T-helper 2 cell treated with Interferon-gamma antibody and Interleukin-4, amounts not matched to agents 5 μg/mL and 100 μg/mL, for 36 hours (primary cell): Measurements from ENCODE around the gene PHACTR3.

Source experiments
- DNase-seq: peaks from one replicate; pipeline ENCODE4 v3.0.0; 2021; ENCODE audit warnings: low spot score
- H3K27ac Mint-ChIP-seq: one replicate; pipeline ENCODE4 v1.8.0; 2021; ENCODE audit warnings: mild to moderate bottlenecking, mixed read lengths
- H3K27me3 Mint-ChIP-seq: one replicate; pipeline ENCODE4 v1.8.0; 2021; ENCODE audit warnings: low read depth, mixed read lengths
- H3K36me3 Mint-ChIP-seq: one replicate; pipeline ENCODE4 v1.8.0; 2021; ENCODE audit warnings: low read depth, mixed read lengths
- H3K4me1 Mint-ChIP-seq: one replicate; pipeline ENCODE4 v1.8.0; 2021; ENCODE audit warnings: low read depth, mixed read lengths
- H3K4me3 Mint-ChIP-seq: one replicate; pipeline ENCODE4 v1.8.0; 2022; ENCODE audit warnings: mild to moderate bottlenecking, moderate library complexity, mixed read lengths
- H3K9me3 Mint-ChIP-seq: one replicate; pipeline ENCODE4 v1.8.0; 2021; ENCODE audit warnings: mixed read lengths

Gene PHACTR3

DNA sequence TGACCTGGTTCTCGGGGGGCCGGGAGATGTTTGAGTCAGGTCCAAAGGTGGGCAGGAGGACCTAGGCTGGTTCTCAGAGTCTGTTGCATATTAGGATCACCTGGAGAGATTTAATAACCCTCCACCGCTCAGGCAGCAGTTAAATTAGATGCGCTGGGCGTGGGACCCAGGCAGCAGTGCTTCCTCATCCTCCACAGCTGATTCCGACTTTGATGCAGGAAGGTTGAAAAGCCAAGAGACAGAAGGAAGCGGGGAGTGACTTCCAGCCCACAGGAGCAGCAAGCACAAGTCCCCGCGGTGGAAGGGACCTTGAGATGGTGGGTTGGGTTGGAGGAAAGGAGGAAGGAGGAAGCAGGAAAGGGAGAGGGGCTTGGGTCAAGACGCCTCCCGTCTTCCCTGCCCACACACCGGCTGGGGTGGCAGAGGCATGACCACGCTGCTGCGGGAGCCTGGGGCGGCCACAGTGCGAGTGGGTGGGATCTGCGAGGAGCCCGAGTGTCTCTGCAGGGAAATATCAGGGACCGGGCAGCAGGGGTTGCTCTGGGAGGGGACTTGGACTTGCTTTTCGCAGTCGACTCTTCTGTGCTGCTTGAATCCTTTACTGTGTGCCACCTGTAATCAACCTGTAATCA, 146.0 kb downstream of the PHACTR3 start:
- H3K27me3 Mint-ChIP-seq, result no peaks in the 10 kb centered on the region

GRCh38 chr20:59751075-59751711, 146.9 kb downstream of the PHACTR3 start:
- DNase-seq, result no peak
- no peaks in the 10 kb centered on the region for H3K36me3 Mint-ChIP-seq
- no peak overlapping the region for H3K4me3 Mint-ChIP-seq
- H3K27me3 Mint-ChIP-seq, result no peaks in the 10 kb centered on the region
- H3K27ac Mint-ChIP-seq, result no peak overlapping the region
- H3K4me1 Mint-ChIP-seq, result peaks cover 2% of the 10 kb centered on the region
- H3K9me3 Mint-ChIP-seq, result no peaks in the 10 kb centered on the region

More for the DNA sequence above, 146.0 kb downstream of the PHACTR3 start:
- H3K4me3 Mint-ChIP-seq, result no peak overlapping the region
- no peak overlapping the region for H3K27ac Mint-ChIP-seq
- no peak for DNase-seq
- H3K9me3 Mint-ChIP-seq, result no peaks in the 10 kb centered on the region
- no peaks in the 10 kb centered on the region for H3K36me3 Mint-ChIP-seq
- peaks cover 2% of the 10 kb centered on the region for H3K4me1 Mint-ChIP-seq

DNA sequence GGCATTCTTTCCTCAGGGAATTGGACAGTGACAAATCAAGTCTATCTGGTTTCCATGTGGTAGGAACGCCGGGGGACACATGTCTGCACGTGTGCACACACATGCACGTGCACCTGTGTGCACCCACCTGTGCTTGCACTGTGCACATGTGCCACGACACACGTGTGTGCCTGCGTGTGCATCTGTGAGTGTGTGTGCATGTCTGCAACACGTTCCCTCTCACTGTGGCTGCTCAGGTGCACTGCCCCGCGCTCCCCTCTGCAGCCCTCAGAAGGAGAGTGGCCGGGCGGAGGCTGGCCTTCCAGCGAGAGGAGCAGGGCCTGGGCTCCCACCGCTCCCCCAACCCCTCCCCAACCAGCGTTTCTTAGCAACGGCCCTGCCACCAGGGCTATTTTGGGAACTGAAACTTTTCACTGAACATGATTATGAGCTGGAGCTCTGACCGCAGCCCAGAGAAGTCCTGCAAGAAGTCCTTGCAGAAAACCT, 147.8 kb downstream of the PHACTR3 start:
- no peak overlapping the region for H3K27ac Mint-ChIP-seq
- H3K36me3 Mint-ChIP-seq, result no peaks in the 10 kb centered on the region
- H3K4me1 Mint-ChIP-seq, result peaks cover 2% of the 10 kb centered on the region
- no peaks in the 10 kb centered on the region for H3K9me3 Mint-ChIP-seq
- no peak for DNase-seq
- H3K4me3 Mint-ChIP-seq, result peak overlapping the region; percentile 15
- H3K27me3 Mint-ChIP-seq, result no peaks in the 10 kb centered on the region

- no peaks in the 10 kb centered on the region for H3K27me3 Mint-ChIP-seq
- no peak for DNase-seq
- H3K36me3 Mint-ChIP-seq, result no peaks in the 10 kb centered on the region
- peaks cover 2% of the 10 kb centered on the region for H3K4me1 Mint-ChIP-seq
- peak overlapping the region; percentile 15 for H3K4me3 Mint-ChIP-seq
- no peaks in the 10 kb centered on the region for H3K9me3 Mint-ChIP-seq
- no peak overlapping the region for H3K27ac Mint-ChIP-seq
Measured at GRCh38 chr20:59752704-59753460, 148.5 kb downstream of the PHACTR3 start.

DNA sequence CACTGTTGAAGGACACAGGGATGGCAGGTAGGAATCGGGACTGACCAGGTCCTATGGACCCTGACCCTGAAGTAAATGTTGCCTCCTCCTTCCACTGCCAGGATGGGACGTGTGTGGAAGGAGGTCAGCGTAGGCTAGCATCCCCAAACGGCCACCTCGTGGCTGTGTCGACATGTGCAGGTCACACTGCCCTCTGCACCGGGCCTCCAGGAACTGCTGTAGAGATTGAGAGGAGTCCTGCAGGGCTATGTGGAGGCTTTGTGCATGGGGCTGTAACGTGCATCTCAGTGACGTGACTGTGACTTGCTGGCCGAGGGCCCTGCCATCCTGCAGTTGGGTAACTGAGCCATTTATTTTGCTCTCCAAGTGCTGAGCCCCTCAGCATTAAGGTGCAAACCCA, 149.5 kb downstream of the PHACTR3 start:
- no peaks in the 10 kb centered on the region for H3K36me3 Mint-ChIP-seq
- H3K9me3 Mint-ChIP-seq, result no peaks in the 10 kb centered on the region
- no peak for DNase-seq
- no peak overlapping the region for H3K4me3 Mint-ChIP-seq
- H3K27ac Mint-ChIP-seq, result no peak overlapping the region
- H3K4me1 Mint-ChIP-seq, result peaks cover 2% of the 10 kb centered on the region
- no peaks in the 10 kb centered on the region for H3K27me3 Mint-ChIP-seq

- Mint-ChIP-seq H3K27ac (no peak overlapping the region), H3K36me3 (no peaks in the 10 kb centered on the region), H3K27me3 (no peaks in the 10 kb centered on the region), H3K9me3 (no peaks in the 10 kb centered on the region), H3K4me1 (peaks cover 2% of the 10 kb centered on the region), H3K4me3 (no peak overlapping the region)
- no peak for DNase-seq
Measured at GRCh38 chr20:59754551-59754950, 150.2 kb downstream of the PHACTR3 start.

- H3K9me3 Mint-ChIP-seq, result no peaks in the 10 kb centered on the region
- H3K27ac Mint-ChIP-seq, result no peak overlapping the region
- no peak overlapping the region for H3K4me3 Mint-ChIP-seq
- no peak for DNase-seq
- H3K4me1 Mint-ChIP-seq, result peaks cover 2% of the 10 kb centered on the region
- no peaks in the 10 kb centered on the region for H3K36me3 Mint-ChIP-seq
- H3K27me3 Mint-ChIP-seq, result no peaks in the 10 kb centered on the region
Measured at GRCh38 chr20:59756241-59756640, 151.9 kb downstream of the PHACTR3 start.

- peaks cover 3% of the 10 kb centered on the region for H3K9me3 Mint-ChIP-seq
- no peaks in the 10 kb centered on the region for H3K27me3 Mint-ChIP-seq
- no peak overlapping the region for H3K4me3 Mint-ChIP-seq
- no peak for DNase-seq
- no peaks in the 10 kb centered on the region for H3K4me1 Mint-ChIP-seq
- H3K27ac Mint-ChIP-seq, result no peak overlapping the region
- H3K36me3 Mint-ChIP-seq, result no peaks in the 10 kb centered on the region
Measured at GRCh38 chr20:59764037-59764436, 159.7 kb downstream of the PHACTR3 start.

DNA sequence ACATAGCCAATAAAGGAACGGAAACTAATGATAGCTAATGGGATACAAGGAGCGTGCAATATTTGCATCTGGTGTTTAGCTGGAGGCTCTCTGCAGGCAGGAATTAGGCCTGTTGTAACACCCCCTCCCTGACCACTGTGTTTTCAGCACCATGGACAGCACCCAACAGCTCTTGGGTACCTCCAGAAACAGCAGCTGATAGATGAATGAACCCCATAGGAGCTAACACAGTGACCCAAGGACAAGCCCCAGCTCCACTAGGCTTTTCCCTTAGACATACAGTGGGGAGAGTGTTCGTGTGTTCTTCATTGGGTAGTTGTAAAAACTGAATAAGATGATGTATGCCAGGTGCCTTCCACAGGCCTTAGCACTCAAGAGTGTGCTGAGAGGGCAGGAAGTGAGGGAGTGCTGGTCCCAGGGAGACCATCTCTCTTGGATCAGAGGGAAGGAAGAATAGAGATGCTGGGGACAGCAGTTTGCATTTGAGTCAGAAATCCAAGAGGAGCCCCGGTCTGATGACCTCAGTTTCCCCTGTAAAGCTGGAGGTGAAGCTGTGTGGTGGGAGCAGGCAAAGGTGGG, 161.3 kb downstream of the PHACTR3 start:
- Mint-ChIP-seq H3K27ac (no peak overlapping the region), H3K4me1 (no peaks in the 10 kb centered on the region)

GRCh38 chr20:59767656-59768055, 163.3 kb downstream of the PHACTR3 start:
- H3K27me3 Mint-ChIP-seq, result no peaks in the 10 kb centered on the region
- DNase-seq, result no peak
- H3K4me3 Mint-ChIP-seq, result no peak overlapping the region
- no peak overlapping the region for H3K27ac Mint-ChIP-seq
- H3K36me3 Mint-ChIP-seq, result no peaks in the 10 kb centered on the region
- no peaks in the 10 kb centered on the region for H3K4me1 Mint-ChIP-seq
- H3K9me3 Mint-ChIP-seq, result peaks cover 3% of the 10 kb centered on the region

More for the DNA sequence above, 161.3 kb downstream of the PHACTR3 start:
- H3K4me3 Mint-ChIP-seq, result no peak overlapping the region
- no peaks in the 10 kb centered on the region for H3K27me3 Mint-ChIP-seq
- no peaks in the 10 kb centered on the region for H3K36me3 Mint-ChIP-seq
- no peak for DNase-seq
- H3K9me3 Mint-ChIP-seq, result peaks cover 3% of the 10 kb centered on the region

DNA sequence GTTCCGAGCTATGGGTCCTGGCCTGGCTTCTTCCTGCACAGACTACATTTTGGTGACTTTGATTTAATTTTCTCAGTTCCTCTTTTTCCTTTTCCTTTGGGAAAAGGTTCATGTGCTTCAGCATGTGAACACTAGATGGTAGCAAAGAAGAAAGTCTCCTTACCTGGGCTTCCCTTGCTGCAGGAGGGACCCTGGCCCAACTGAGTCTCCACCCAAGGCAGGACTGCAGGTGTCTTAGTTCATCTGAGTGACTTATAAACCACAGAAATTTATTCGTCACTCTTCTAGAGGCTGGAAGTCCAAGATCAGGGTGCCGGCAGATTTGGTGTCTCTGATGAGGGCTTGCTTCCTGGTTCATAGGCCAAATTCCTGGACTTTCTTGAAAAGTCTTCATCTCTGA, 165.9 kb downstream of the PHACTR3 start:
- Mint-ChIP-seq H3K36me3 (no peaks in the 10 kb centered on the region), H3K4me3 (no peak overlapping the region)

GRCh38 chr20:59770851-59771250, 166.5 kb downstream of the PHACTR3 start:
- H3K27ac Mint-ChIP-seq, result no peak overlapping the region
- no peak overlapping the region for H3K4me3 Mint-ChIP-seq
- no peaks in the 10 kb centered on the region for H3K36me3 Mint-ChIP-seq
- no peaks in the 10 kb centered on the region for H3K9me3 Mint-ChIP-seq
- no peaks in the 10 kb centered on the region for H3K4me1 Mint-ChIP-seq
- DNase-seq, result no peak
- no peaks in the 10 kb centered on the region for H3K27me3 Mint-ChIP-seq

More for the DNA sequence above, 165.9 kb downstream of the PHACTR3 start:
- H3K27ac Mint-ChIP-seq, result no peak overlapping the region
- peaks cover 3% of the 10 kb centered on the region for H3K9me3 Mint-ChIP-seq
- DNase-seq, result no peak
- no peaks in the 10 kb centered on the region for H3K4me1 Mint-ChIP-seq
- H3K27me3 Mint-ChIP-seq, result no peaks in the 10 kb centered on the region

GRCh38 chr20:59771506-59772372, 167.4 kb downstream of the PHACTR3 start:
- no peaks in the 10 kb centered on the region for H3K9me3 Mint-ChIP-seq
- no peak overlapping the region for H3K27ac Mint-ChIP-seq
- no peaks in the 10 kb centered on the region for H3K27me3 Mint-ChIP-seq
- no peak overlapping the region for H3K4me3 Mint-ChIP-seq
- H3K4me1 Mint-ChIP-seq, result no peaks in the 10 kb centered on the region
- DNase-seq, result no peak
- no peaks in the 10 kb centered on the region for H3K36me3 Mint-ChIP-seq
